ENCODE measurements around the gene ADGRB2.

DNA sequence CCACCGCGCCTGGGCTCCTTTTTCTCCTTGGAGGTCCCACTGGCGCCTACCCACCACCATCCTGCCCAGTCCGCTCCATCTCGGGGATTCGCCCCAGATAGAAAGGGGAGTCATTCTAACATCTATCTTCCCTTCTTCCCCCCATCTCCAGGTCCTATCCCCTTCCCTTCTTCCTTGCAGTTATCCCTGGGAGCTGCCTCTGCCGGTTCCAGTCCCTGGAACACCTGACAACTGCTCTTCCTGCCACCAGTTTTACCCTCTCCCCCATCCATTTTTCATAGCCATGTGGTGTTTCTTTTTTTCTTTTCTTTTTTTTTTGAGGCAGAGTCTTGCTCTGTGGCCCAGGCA, 48.3 kb downstream of the ADGRB2 start:
- TF ChIP-seq CTCF (IDR thresholded peaks at IDR 0.05; ENCODE audit: low read depth, low read length) = no peak
- TF ChIP-seq EZH2phosphoT487 (IDR thresholded peaks at IDR 0.05; ENCODE audit: low read depth) = no peak

Data from OCI-LY3 (cell line).